Measurements from ENCODE around the gene CPSF3.

The CPSF3 gene

GRCh38 chr2:9518163-9518562, 94.7 kb downstream of the CPSF3 start:
- in situ Hi-C loops (cut with MboI; ENCODE audit: low pct_unique_long_range_greater_than_20kb, low sequenced_read_pairs, unreplicated experiment) = no loop called here
- no peak for TF ChIP-seq CTCF (IDR thresholded peaks at IDR 0.05; ENCODE audit: extremely low read depth, insufficient read depth, missing control alignments)

GRCh38 chr2:9518780-9519179, 95.3 kb downstream of the CPSF3 start:
- in situ Hi-C loops (cut with MboI; ENCODE audit: low pct_unique_long_range_greater_than_20kb, low sequenced_read_pairs, unreplicated experiment) = no loop called here
- no peak for TF ChIP-seq CTCF (IDR thresholded peaks at IDR 0.05; ENCODE audit: extremely low read depth, insufficient read depth, missing control alignments)

More at GRCh38 chr2:9518163-9518562, 94.7 kb downstream of the CPSF3 start:
- no peak for DNase-seq (ENCODE audit: low spot score)

GRCh38 chr2:9519250-9519649, 95.8 kb downstream of the CPSF3 start:
- TF ChIP-seq CTCF (IDR thresholded peaks at IDR 0.05; ENCODE audit: extremely low read depth, insufficient read depth, missing control alignments) = no peak
- in situ Hi-C loops (cut with MboI; ENCODE audit: low pct_unique_long_range_greater_than_20kb, low sequenced_read_pairs, unreplicated experiment) = no loop called here
- DNase-seq (ENCODE audit: low spot score) = no peak

More at GRCh38 chr2:9518780-9519179, 95.3 kb downstream of the CPSF3 start:
- no peak for DNase-seq (ENCODE audit: low spot score)

All from GM13977 (cell line).